Neural cell (in vitro differentiated cells): ENCODE results near the gene DTL. TPM values are rescaled to one million over a fixed set of nuclear protein-coding genes. Genes with fewer than 3 reads are reported as not detected.

Experiments
- H2AFZ ChIP-seq: fragments of 200-600, 300-800 bp; sonication (generic), shearing (Covaris generic); 2 replicates; pipeline ENCODE4 v1.6.0; 2014; ENCODE audit warnings: low read depth, mild to moderate bottlenecking, antibody characterized with exemption, low read length, moderate library complexity
- H3F3A ChIP-seq: fragments of 200-600 bp; shearing (Covaris generic); 2 replicates; pipeline ENCODE4 v1.6.1; 2016; ENCODE audit warnings: mild to moderate bottlenecking, moderate library complexity, mixed read lengths, antibody characterized with exemption, low read length; ENCODE audit not compliant: insufficient read depth, poor library complexity, severe bottlenecking
- H3K27ac ChIP-seq: fragments of 200-600, 300-800 bp; sonication (generic), shearing (Covaris generic); 2 replicates; pipeline ENCODE4 v1.5.1; 2014; ENCODE audit warnings: mild to moderate bottlenecking, low read length, moderate library complexity
- H3K27me3 ChIP-seq: fragments of 300-800, 200-600 bp; sonication (generic), shearing (Covaris generic); 2 replicates; pipeline ENCODE4 v1.6.0; 2014; ENCODE audit warnings: mild to moderate bottlenecking, low read depth, low read length, moderate library complexity; ENCODE audit not compliant: insufficient read depth
- H3K36me3 ChIP-seq: fragments of 300-800, 200-600 bp; sonication (generic), shearing (Covaris generic); 2 replicates; pipeline ENCODE4 v1.5.1; 2014; ENCODE audit warnings: mild to moderate bottlenecking, antibody characterized with exemption, low read length, moderate library complexity; ENCODE audit not compliant: insufficient read depth
- H3K4me2 ChIP-seq: fragments of 300-800, 200-600 bp; sonication (generic), shearing (Covaris generic); 2 replicates; pipeline ENCODE4 v1.6.0; 2014; ENCODE audit warnings: mild to moderate bottlenecking, low read length
- H3K4me3 ChIP-seq: fragments of 300-800, 200-600 bp; sonication (generic), shearing (Covaris generic); 2 replicates; pipeline ENCODE4 v1.5.1; 2014; ENCODE audit warnings: mild to moderate bottlenecking, low read length, moderate library complexity
- H3K79me2 ChIP-seq: fragments of 200-600 bp; shearing (Covaris generic); replicated peaks from 2 replicates; pipeline ENCODE4 v1.6.0; 2014; ENCODE audit warnings: mild to moderate bottlenecking, low read length, moderate library complexity; ENCODE audit not compliant: insufficient read depth
- H3K9ac ChIP-seq: fragments of 300-800, 200-600 bp; sonication (generic), shearing (Covaris generic); 2 replicates; pipeline ENCODE4 v1.6.1; 2016; ENCODE audit warnings: mild to moderate bottlenecking, low read length, mixed read lengths
- H3K9me2 ChIP-seq: fragments of 200-600 bp; shearing (Covaris generic); 2 replicates; pipeline ENCODE4 v1.6.1; 2016; ENCODE audit warnings: mild to moderate bottlenecking, low read length, mixed read lengths; ENCODE audit not compliant: insufficient read depth
- H3K9me3 ChIP-seq: fragments of 200-600, 300-800 bp; sonication (generic), shearing (Covaris generic); 2 replicates; pipeline ENCODE4 v1.6.1; 2016; ENCODE audit warnings: mild to moderate bottlenecking, mixed run types, low read length, moderate library complexity, mixed read lengths
- H4K20me1 ChIP-seq: fragments of 200-600 bp; shearing (Covaris generic); 2 replicates; pipeline ENCODE4 v1.6.1; 2016; ENCODE audit warnings: mild to moderate bottlenecking, mixed run types; ENCODE audit not compliant: insufficient read depth
- EP300 ChIP-seq: fragments of 450-650 bp; conservative IDR thresholded peaks from 2 replicates; pipeline ENCODE4 v1.6.1; 2014; ENCODE audit warnings: antibody characterized with exemption, mild to moderate bottlenecking, moderate library complexity; ENCODE audit not compliant: poor library complexity, severe bottlenecking
- EZH2 ChIP-seq: fragments of 200-600, 300-800 bp; shearing (Covaris generic), sonication (generic); IDR thresholded peaks from 2 replicates; pipeline ENCODE4 v1.6.1; 2014; ENCODE audit warnings: antibody characterized with exemption, low read length, borderline replicate concordance, mild to moderate bottlenecking; ENCODE audit not compliant: insufficient read depth, poor library complexity, severe bottlenecking
- MXI1 ChIP-seq: fragments of 450-650 bp; conservative IDR thresholded peaks from 2 replicates; pipeline ENCODE4 v1.6.1; 2014; ENCODE audit warnings: antibody characterized with exemption, mild to moderate bottlenecking; ENCODE audit not compliant: poor library complexity, severe bottlenecking
- POLR2AphosphoS5 ChIP-seq: IDR thresholded peaks from 2 replicates; pipeline ENCODE4 v1.6.1; 2012
- RAD21 ChIP-seq: fragments of 450-650 bp; conservative IDR thresholded peaks from 2 replicates; pipeline ENCODE4 v1.6.1; 2014; ENCODE audit warnings: antibody characterized with exemption, mild to moderate bottlenecking, moderate library complexity
- SMC3 ChIP-seq: fragments of 450-650 bp; conservative IDR thresholded peaks from 2 replicates; pipeline ENCODE4 v1.6.1; 2014; ENCODE audit warnings: antibody characterized with exemption, mild to moderate bottlenecking, moderate library complexity; ENCODE audit not compliant: poor library complexity
- TAF1 ChIP-seq: IDR thresholded peaks from 2 replicates; pipeline ENCODE4 v1.6.1; 2012; ENCODE audit warnings: low read depth
- polyA plus RNA-seq: library from polyadenylated mRNA; depleted of rRNA; stranded (reverse); fragments of >200 nt; gene quantifications from 2 replicates; pipeline ENCODE4 v1.2.3, GENCODE V29; 2014
- TF ChIP-seq, protein P1 (sequence below): fragments of 450-650 bp; IDR thresholded peaks from 2 replicates; pipeline ENCODE4 v1.5.1; 2014; ENCODE audit warnings: antibody characterized with exemption, mild to moderate bottlenecking, moderate library complexity; ENCODE audit not compliant: poor library complexity, severe bottlenecking
- TF ChIP-seq, protein P2 (sequence below): IDR thresholded peaks from 2 replicates; pipeline ENCODE4 v1.6.1; 2012; ENCODE audit warnings: borderline replicate concordance

Gene DTL
- polyA plus RNA-seq, 1 donor from 2014 or later = 1.1 TPM

DNA sequence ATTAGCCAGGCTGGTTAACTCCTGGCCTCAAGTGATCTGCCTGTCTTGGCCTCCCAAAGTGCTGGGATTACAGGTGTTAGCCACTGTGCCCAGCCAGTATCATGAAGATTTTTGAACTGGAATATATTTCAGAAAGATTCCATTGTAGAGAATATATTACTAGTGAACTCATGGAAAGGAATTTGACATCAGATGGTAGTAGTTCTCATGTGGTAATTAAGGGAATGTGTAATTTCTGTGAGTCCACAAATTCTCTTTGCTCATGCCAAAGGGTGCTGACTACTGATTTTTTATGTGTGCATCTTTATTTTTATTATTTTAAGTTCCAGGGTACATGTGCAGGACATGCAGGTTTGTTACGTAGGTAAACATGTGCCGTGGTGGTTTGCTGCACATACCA lies 10.4 kb downstream of the DTL start:
- H3K9me2 ChIP-seq = no peaks in the 10 kb centered on the region
- no peaks in the 10 kb centered on the region for H3K36me3 ChIP-seq
- H3K4me2 ChIP-seq = no peak overlapping the region
- no peaks in the 10 kb centered on the region for H4K20me1 ChIP-seq
- H3K27me3 ChIP-seq = no peaks in the 10 kb centered on the region
- no peak overlapping the region for H2AFZ ChIP-seq
- H3K9me3 ChIP-seq = no peaks in the 10 kb centered on the region
- H3K4me3 ChIP-seq = no peak overlapping the region
- TF ChIP-seq, protein P1, sequence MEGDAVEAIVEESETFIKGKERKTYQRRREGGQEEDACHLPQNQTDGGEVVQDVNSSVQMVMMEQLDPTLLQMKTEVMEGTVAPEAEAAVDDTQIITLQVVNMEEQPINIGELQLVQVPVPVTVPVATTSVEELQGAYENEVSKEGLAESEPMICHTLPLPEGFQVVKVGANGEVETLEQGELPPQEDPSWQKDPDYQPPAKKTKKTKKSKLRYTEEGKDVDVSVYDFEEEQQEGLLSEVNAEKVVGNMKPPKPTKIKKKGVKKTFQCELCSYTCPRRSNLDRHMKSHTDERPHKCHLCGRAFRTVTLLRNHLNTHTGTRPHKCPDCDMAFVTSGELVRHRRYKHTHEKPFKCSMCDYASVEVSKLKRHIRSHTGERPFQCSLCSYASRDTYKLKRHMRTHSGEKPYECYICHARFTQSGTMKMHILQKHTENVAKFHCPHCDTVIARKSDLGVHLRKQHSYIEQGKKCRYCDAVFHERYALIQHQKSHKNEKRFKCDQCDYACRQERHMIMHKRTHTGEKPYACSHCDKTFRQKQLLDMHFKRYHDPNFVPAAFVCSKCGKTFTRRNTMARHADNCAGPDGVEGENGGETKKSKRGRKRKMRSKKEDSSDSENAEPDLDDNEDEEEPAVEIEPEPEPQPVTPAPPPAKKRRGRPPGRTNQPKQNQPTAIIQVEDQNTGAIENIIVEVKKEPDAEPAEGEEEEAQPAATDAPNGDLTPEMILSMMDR = no peak
- TF ChIP-seq MXI1 = no peak
- no peak for TF ChIP-seq TAF1
- TF ChIP-seq EP300 = no peak
- no peak for TF ChIP-seq EZH2
- TF ChIP-seq POLR2AphosphoS5 = no peak
- TF ChIP-seq, protein P2, sequence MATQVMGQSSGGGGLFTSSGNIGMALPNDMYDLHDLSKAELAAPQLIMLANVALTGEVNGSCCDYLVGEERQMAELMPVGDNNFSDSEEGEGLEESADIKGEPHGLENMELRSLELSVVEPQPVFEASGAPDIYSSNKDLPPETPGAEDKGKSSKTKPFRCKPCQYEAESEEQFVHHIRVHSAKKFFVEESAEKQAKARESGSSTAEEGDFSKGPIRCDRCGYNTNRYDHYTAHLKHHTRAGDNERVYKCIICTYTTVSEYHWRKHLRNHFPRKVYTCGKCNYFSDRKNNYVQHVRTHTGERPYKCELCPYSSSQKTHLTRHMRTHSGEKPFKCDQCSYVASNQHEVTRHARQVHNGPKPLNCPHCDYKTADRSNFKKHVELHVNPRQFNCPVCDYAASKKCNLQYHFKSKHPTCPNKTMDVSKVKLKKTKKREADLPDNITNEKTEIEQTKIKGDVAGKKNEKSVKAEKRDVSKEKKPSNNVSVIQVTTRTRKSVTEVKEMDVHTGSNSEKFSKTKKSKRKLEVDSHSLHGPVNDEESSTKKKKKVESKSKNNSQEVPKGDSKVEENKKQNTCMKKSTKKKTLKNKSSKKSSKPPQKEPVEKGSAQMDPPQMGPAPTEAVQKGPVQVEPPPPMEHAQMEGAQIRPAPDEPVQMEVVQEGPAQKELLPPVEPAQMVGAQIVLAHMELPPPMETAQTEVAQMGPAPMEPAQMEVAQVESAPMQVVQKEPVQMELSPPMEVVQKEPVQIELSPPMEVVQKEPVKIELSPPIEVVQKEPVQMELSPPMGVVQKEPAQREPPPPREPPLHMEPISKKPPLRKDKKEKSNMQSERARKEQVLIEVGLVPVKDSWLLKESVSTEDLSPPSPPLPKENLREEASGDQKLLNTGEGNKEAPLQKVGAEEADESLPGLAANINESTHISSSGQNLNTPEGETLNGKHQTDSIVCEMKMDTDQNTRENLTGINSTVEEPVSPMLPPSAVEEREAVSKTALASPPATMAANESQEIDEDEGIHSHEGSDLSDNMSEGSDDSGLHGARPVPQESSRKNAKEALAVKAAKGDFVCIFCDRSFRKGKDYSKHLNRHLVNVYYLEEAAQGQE = no peak
- no peak overlapping the region for H3K9ac ChIP-seq
- H3K79me2 ChIP-seq = peaks cover under 1% of the 10 kb centered on the region
- no peaks in the 10 kb centered on the region for H3F3A ChIP-seq
- no peak overlapping the region for H3K27ac ChIP-seq

DNA sequence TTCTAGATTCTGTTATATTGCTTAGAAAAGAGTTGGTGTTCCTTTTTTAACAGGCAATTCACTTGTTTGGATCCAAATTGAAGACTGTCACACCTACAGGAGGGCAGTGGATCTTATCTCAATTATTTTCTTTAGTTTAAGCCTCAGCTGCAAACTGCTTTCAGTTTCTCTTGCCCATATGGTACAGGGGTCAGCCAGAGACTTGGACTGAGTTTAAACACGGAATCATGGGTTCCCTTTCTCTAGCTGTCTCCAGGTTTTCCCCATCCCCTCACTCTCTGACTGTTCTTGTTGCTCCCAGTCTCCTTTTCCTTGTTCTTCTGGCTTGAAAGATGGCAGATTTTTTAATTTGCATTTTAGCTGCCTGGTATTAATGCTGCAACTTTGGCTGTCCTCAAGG lies 18.4 kb downstream of the DTL start:
- Histone ChIP-seq H3K79me2 (no peaks in the 10 kb centered on the region), H3K27ac (no peak overlapping the region), H3K4me3 (no peak overlapping the region), H4K20me1 (no peaks in the 10 kb centered on the region), H3K9ac (no peak overlapping the region), H3K36me3 (no peaks in the 10 kb centered on the region), H3K9me2 (no peaks in the 10 kb centered on the region), H2AFZ (no peak overlapping the region), H3K4me2 (no peak overlapping the region), H3F3A (no peaks in the 10 kb centered on the region), H3K9me3 (no peaks in the 10 kb centered on the region), H3K27me3 (no peaks in the 10 kb centered on the region)
- TF ChIP-seq EP300 = no peak
- TF ChIP-seq TAF1 = no peak
- no peak for TF ChIP-seq EZH2
- TF ChIP-seq, protein P2 = no peak
- no peak for TF ChIP-seq RAD21
- no peak for TF ChIP-seq POLR2AphosphoS5
- no peak for TF ChIP-seq MXI1
- TF ChIP-seq SMC3 = no peak
- TF ChIP-seq, protein P1 = no peak
